K562 (cell line): Measurements from ENCODE around the gene GALNT15. TPM values are rescaled to one million over a fixed set of nuclear protein-coding genes. Genes with fewer than 3 reads are reported as not detected.

Experiments
- ARNT ChIP-seq, 2 experiments: fragments of 450-650 bp; IDR thresholded peaks; 2 replicates each; pipeline ENCODE4 v1.6.1; 2016; ENCODE audit warnings: mild to moderate bottlenecking in 1 of 2
- CREB1 ChIP-seq, 2 experiments: sonication (generic) in 1 of 2; formaldehyde crosslinking in 1 of 2; IDR thresholded peaks; 2 replicates each; pipeline versions ENCODE4 v1.6.1 to v1.8.0; 2012 to 2022; ENCODE audit warnings: inconsistent platforms in 1 of 2, mild to moderate bottlenecking in 1 of 2, missing genetic modification reagents in 1 of 2, moderate library complexity in 1 of 2
- JUND ChIP-seq, 2 experiments: IDR thresholded peaks; 2 replicates in 1 of 2; 3 replicates in 1 of 2; pipeline ENCODE4 v1.6.1; 2011; ENCODE audit warnings: borderline replicate concordance in 2 of 2, low read depth in 2 of 2, low read length in 2 of 2, improper control_type of control experiment in 1 of 2, missing biosample characterization in 1 of 2, missing genetic modification characterization in 1 of 2, missing genetic modification reagents in 1 of 2
- MAFF ChIP-seq: IDR thresholded peaks from 2 replicates; pipeline ENCODE4 v1.6.1; 2012; ENCODE audit warnings: low read length, improper control_type of control experiment
- NR2C2 ChIP-seq, 2 experiments: fragments of 200-800 bp in 1 of 2; sonication (Bioruptor generic) in 1 of 2; sonication (generic) in 1 of 2; formaldehyde crosslinking in 1 of 2; IDR thresholded peaks; 2 replicates each; pipeline versions ENCODE4 v1.6.1 to v1.8.0; 2016 to 2022; ENCODE audit warnings: mild to moderate bottlenecking in 1 of 2, missing compliant biosample characterization in 1 of 2, missing genetic modification characterization in 1 of 2, missing genetic modification reagents in 1 of 2
- POLR2A ChIP-seq: fragments of 450-650 bp; conservative IDR thresholded peaks from 2 replicates; pipeline ENCODE4 v1.6.1; 2016
- PRPF4 ChIP-seq: fragments of 200-400 bp; formaldehyde crosslinking; IDR thresholded peaks from one replicate; pipeline ENCODE4 v1.6.1; 2017; ENCODE audit warnings: low read length, low read depth, mild to moderate bottlenecking; ENCODE audit not compliant: insufficient read depth, poor library complexity, severe bottlenecking
- RNF2 ChIP-seq: sonication (generic); IDR thresholded peaks from 2 replicates; pipeline ENCODE4 v1.6.1; 2016
- TSC22D4 ChIP-seq: fragments of 450-650 bp; IDR thresholded peaks from 2 replicates; pipeline ENCODE4 v1.6.1; 2016; ENCODE audit warnings: missing genetic modification characterization, missing biosample characterization, control low read depth
- ZNF184 ChIP-seq: sonication (generic); formaldehyde crosslinking; IDR thresholded peaks from 2 replicates; pipeline ENCODE4 v1.5.0; 2020; ENCODE audit warnings: missing genetic modification reagents
- polyA plus RNA-seq, 8 experiments: library from polyadenylated mRNA; depleted of rRNA in 4 of 8; stranded (reverse) in 5 of 8; unstranded in 3 of 8; fragments of >200 nt; fragmentation: Nextera tagmentation in 2 of 8; fragmentation: Illumina TruSeq in 1 of 8; extraction: Ambion mirVana in 2 of 8; extraction: Trizol in 1 of 8; gene quantifications; 2 replicates each; pipeline versions ENCODE4 v1.2.1 to v1.2.3, GENCODE V29; 2011 to 2014; ENCODE audit warnings: inconsistent platforms in 1 of 8, missing spikeins in 1 of 8
- total RNA-seq, 7 experiments: library from RNA; depleted of rRNA in 6 of 7; stranded (reverse); fragments of >200 nt in 6 of 7; fragmentation: Illumina TruSeq in 2 of 7; extraction: Trizol in 2 of 7; gene quantifications; 2 replicates each; pipeline versions ENCODE4 v1.2.1 to v1.2.3, GENCODE V29; 2011 to 2021; ENCODE audit warnings: low replicate concordance in 1 of 7
- TF ChIP-seq, protein P1 (sequence below): fragments of 450-650 bp; IDR thresholded peaks from 2 replicates; pipeline ENCODE4 v1.6.1; 2017; ENCODE audit warnings: mild to moderate bottlenecking, moderate library complexity
- TF ChIP-seq, protein P2 (sequence below): sonication (generic); formaldehyde crosslinking; IDR thresholded peaks from 2 replicates; pipeline ENCODE4 v1.8.1; 2023; ENCODE audit warnings: mild to moderate bottlenecking, missing genetic modification reagents
- TF ChIP-seq, protein P3 (sequence below): fragments of 150-350 bp; IDR thresholded peaks from 2 replicates; pipeline ENCODE4 v1.6.1; 2014; ENCODE audit warnings: low read depth, mild to moderate bottlenecking, low read length, borderline replicate concordance
- TF ChIP-seq, protein P4 (sequence below): fragments of 250-450 bp; sonication (Bioruptor Pico); IDR thresholded peaks from 2 replicates; pipeline ENCODE4 v1.4.0; 2020; ENCODE audit warnings: mild to moderate bottlenecking, moderate library complexity

Gene GALNT15
- total and polyA plus RNA-seq, 9 of the 15 experiments (the other 6 are each of a cell fraction or from before 2014, with no cell fraction given), result not detected

DNA sequence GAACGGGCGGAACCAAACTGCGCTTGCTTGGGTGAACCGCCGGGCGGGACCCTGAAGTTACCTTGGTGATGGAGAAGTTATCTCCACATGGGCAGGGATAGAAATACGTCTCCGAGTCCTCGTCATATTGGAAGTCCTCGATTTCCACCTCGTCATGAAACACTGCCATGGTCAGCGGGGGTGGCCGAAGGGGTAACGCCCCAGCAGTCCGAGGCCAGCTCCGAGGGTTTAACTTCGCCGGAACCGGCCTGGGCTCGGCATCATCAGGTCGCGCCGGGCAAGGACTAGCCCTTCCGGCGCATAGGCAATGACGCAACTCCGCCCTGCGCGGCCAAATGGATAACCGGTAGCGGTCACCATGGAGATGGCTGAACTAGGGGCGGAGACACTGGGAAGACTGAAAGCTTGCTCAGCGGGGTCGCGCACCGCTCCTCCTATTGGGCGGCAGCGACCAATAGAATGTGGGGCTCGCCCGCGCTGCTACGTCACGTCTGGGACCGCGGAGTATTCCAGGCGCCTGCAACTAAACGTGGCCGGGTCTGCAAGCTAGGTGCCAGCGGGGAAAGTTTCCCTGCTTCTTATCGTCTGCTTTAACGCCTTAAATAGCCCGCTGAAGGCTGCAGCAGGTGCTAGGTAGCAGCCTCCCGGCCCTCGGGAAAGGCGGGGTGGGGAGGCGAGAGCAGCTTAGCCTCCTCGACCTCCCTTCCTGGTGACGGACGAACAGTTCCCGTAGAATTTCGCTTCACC lies 90.4 kb downstream of the GALNT15 start, which contains the start of the genes DPH3 and OXNAD1 (continued):
- peak; percentile 71 for TF ChIP-seq JUND (IDR thresholded peaks at IDR 0.05; ENCODE audit: borderline replicate concordance, low read depth, low read length)
- peak; percentile 66; the same call in 2 of the 3 replicates for TF ChIP-seq JUND (tag; IDR thresholded peaks at IDR 0.05; ENCODE audit: borderline replicate concordance, low read depth, low read length)
- TF ChIP-seq, protein P1, sequence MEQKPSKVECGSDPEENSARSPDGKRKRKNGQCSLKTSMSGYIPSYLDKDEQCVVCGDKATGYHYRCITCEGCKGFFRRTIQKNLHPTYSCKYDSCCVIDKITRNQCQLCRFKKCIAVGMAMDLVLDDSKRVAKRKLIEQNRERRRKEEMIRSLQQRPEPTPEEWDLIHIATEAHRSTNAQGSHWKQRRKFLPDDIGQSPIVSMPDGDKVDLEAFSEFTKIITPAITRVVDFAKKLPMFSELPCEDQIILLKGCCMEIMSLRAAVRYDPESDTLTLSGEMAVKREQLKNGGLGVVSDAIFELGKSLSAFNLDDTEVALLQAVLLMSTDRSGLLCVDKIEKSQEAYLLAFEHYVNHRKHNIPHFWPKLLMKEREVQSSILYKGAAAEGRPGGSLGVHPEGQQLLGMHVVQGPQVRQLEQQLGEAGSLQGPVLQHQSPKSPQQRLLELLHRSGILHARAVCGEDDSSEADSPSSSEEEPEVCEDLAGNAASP, result no peak
- TF ChIP-seq, protein P2, sequence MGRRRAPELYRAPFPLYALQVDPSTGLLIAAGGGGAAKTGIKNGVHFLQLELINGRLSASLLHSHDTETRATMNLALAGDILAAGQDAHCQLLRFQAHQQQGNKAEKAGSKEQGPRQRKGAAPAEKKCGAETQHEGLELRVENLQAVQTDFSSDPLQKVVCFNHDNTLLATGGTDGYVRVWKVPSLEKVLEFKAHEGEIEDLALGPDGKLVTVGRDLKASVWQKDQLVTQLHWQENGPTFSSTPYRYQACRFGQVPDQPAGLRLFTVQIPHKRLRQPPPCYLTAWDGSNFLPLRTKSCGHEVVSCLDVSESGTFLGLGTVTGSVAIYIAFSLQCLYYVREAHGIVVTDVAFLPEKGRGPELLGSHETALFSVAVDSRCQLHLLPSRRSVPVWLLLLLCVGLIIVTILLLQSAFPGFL (CRISPR knock-in tag), result no peak; the same call in 1 of the 2 replicates
- TF ChIP-seq ARNT (IDR thresholded peaks at IDR 0.05), result 0 out of 4 replicates have a peak, but pooled peaks of 1 of the 2 experiments have one; percentile 50
- TF ChIP-seq NR2C2 (CRISPR knock-in tag; IDR thresholded peaks at IDR 0.05), result peak; percentile 86
- peak; percentile 96 for TF ChIP-seq NR2C2 (tag; IDR thresholded peaks at IDR 0.05)
- TF ChIP-seq POLR2A, result peak; percentile 96
- TF ChIP-seq ZNF184 (CRISPR knock-in tag), result no peak
- TF ChIP-seq TSC22D4 (tag), result no peak
- TF ChIP-seq RNF2, result no peak; the same call in 1 of the 2 replicates
- no peak for TF ChIP-seq PRPF4
- no peak for TF ChIP-seq MAFF
- TF ChIP-seq CREB1 (IDR thresholded peaks at IDR 0.05), result peak; percentile 100
- TF ChIP-seq CREB1 (CRISPR knock-in tag; IDR thresholded peaks at IDR 0.05), result peak; percentile 100
- TF ChIP-seq, protein P3, sequence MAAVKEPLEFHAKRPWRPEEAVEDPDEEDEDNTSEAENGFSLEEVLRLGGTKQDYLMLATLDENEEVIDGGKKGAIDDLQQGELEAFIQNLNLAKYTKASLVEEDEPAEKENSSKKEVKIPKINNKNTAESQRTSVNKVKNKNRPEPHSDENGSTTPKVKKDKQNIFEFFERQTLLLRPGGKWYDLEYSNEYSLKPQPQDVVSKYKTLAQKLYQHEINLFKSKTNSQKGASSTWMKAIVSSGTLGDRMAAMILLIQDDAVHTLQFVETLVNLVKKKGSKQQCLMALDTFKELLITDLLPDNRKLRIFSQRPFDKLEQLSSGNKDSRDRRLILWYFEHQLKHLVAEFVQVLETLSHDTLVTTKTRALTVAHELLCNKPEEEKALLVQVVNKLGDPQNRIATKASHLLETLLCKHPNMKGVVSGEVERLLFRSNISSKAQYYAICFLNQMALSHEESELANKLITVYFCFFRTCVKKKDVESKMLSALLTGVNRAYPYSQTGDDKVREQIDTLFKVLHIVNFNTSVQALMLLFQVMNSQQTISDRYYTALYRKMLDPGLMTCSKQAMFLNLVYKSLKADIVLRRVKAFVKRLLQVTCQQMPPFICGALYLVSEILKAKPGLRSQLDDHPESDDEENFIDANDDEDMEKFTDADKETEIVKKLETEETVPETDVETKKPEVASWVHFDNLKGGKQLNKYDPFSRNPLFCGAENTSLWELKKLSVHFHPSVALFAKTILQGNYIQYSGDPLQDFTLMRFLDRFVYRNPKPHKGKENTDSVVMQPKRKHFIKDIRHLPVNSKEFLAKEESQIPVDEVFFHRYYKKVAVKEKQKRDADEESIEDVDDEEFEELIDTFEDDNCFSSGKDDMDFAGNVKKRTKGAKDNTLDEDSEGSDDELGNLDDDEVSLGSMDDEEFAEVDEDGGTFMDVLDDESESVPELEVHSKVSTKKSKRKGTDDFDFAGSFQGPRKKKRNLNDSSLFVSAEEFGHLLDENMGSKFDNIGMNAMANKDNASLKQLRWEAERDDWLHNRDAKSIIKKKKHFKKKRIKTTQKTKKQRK, result no peak
- TF ChIP-seq, protein P4, sequence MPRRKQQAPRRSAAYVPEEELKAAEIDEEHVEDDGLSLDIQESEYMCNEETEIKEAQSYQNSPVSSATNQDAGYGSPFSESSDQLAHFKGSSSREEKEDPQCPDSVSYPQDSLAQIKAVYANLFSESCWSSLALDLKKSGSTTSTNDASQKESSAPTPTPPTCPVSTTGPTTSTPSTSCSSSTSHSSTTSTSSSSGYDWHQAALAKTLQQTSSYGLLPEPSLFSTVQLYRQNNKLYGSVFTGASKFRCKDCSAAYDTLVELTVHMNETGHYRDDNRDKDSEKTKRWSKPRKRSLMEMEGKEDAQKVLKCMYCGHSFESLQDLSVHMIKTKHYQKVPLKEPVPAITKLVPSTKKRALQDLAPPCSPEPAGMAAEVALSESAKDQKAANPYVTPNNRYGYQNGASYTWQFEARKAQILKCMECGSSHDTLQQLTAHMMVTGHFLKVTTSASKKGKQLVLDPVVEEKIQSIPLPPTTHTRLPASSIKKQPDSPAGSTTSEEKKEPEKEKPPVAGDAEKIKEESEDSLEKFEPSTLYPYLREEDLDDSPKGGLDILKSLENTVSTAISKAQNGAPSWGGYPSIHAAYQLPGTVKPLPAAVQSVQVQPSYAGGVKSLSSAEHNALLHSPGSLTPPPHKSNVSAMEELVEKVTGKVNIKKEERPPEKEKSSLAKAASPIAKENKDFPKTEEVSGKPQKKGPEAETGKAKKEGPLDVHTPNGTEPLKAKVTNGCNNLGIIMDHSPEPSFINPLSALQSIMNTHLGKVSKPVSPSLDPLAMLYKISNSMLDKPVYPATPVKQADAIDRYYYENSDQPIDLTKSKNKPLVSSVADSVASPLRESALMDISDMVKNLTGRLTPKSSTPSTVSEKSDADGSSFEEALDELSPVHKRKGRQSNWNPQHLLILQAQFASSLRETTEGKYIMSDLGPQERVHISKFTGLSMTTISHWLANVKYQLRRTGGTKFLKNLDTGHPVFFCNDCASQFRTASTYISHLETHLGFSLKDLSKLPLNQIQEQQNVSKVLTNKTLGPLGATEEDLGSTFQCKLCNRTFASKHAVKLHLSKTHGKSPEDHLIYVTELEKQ (CRISPR knock-in tag), result 0 out of 2 replicates have a peak, but pooled peaks have one; percentile 16
